Stimulated activated naive CD8-positive, alpha-beta T cell treated with anti-CD3 and anti-CD28 coated beads, Interleukin-15, amount 100 ng/mL, for 72 hours (primary cell): ENCODE results near the gene FTCD.

ENCODE experiments used
- ATAC-seq: fragments of 150-1000 bp; cut with Tn5 transposase; 2 replicates; pipeline ENCODE4 v1.10.0; 2021; ENCODE audit warnings: mild to moderate bottlenecking, moderate library complexity
- DNase-seq, 2 donors: peaks; one replicate each; pipeline ENCODE4 v3.0.0; 2021 to 2022
- H3K27ac Mint-ChIP-seq, 2 donors: one replicate each; pipeline ENCODE4 v1.8.0; 2022; ENCODE audit warnings: mild to moderate bottlenecking in 2 of 2, mixed read lengths in 2 of 2, moderate library complexity in 2 of 2
- H3K27me3 Mint-ChIP-seq: one replicate; pipeline ENCODE4 v1.8.0; 2022; ENCODE audit warnings: mixed read lengths
- H3K4me1 Mint-ChIP-seq: one replicate; pipeline ENCODE4 v1.8.0; 2022; ENCODE audit warnings: mild to moderate bottlenecking, mixed read lengths
- H3K4me3 Mint-ChIP-seq, 2 donors: one replicate each; pipeline ENCODE4 v1.8.0; 2022; ENCODE audit warnings: mild to moderate bottlenecking in 2 of 2, mixed read lengths in 2 of 2, moderate library complexity in 1 of 2
- H3K9me3 Mint-ChIP-seq, 2 donors: one replicate each; pipeline ENCODE4 v1.8.0; 2022; ENCODE audit warnings: mixed read lengths in 2 of 2

The FTCD gene

DNA sequence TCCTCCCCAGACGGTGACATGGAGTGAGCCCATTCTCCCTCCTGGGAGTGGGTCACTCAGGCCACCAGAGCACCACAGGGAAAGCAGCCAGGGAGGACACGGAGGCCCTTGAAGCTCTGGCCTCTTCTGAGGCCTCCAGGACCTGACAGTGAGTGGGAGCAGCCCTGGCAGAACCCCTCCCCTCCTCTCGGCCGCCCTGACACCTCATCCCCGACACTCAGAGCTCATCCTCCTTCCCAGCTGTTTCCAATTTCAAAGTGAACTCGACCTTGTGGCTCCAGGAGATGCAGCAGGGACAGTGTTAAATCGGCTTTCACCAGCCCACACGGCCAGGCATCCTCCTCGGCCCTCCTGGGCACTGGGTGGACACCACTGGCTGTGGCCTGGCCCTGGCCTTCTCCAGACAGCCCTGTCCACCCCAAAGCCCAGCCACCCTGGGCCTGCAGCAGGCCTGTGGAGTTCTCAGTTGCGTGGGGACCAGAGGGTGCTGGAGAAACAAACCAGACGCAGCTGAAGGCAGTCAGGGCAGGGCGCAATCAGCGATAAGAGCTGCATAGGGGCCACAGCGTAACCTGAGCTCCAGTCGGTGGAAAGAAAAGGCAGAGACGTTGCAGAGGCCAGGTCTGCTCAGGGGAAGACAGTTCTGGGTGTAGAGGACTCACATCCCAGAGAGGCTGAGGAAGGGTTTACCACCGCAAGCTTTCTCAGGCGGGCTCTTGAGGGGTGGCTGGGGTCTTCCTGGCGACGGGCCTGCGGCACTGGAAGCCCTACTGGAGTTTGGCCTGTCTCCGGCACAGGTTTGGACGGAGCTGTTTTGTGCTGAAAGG, 27.1 kb downstream of the FTCD start:
- no peaks in the 10 kb centered on the region for H3K4me1 Mint-ChIP-seq
- DNase-seq: no peak
- no peaks in the 10 kb centered on the region for H3K27me3 Mint-ChIP-seq
- H3K27ac Mint-ChIP-seq: no peak overlapping the region
- no peak for ATAC-seq
- peaks cover 0 to 9% of the 10 kb centered on the region in 2 donors for H3K9me3 Mint-ChIP-seq
- H3K4me3 Mint-ChIP-seq: no peak overlapping the region

GRCh38 chr21:46127239-46128105, 27.9 kb downstream of the FTCD start:
- no peaks in the 10 kb centered on the region for H3K27me3 Mint-ChIP-seq
- no peak overlapping the region for H3K27ac Mint-ChIP-seq
- H3K4me3 Mint-ChIP-seq: no peak overlapping the region
- H3K4me1 Mint-ChIP-seq: no peaks in the 10 kb centered on the region
- ATAC-seq (no peak), DNase-seq (no peak)
- peaks cover 0 to 10% of the 10 kb centered on the region in 2 donors for H3K9me3 Mint-ChIP-seq

DNA sequence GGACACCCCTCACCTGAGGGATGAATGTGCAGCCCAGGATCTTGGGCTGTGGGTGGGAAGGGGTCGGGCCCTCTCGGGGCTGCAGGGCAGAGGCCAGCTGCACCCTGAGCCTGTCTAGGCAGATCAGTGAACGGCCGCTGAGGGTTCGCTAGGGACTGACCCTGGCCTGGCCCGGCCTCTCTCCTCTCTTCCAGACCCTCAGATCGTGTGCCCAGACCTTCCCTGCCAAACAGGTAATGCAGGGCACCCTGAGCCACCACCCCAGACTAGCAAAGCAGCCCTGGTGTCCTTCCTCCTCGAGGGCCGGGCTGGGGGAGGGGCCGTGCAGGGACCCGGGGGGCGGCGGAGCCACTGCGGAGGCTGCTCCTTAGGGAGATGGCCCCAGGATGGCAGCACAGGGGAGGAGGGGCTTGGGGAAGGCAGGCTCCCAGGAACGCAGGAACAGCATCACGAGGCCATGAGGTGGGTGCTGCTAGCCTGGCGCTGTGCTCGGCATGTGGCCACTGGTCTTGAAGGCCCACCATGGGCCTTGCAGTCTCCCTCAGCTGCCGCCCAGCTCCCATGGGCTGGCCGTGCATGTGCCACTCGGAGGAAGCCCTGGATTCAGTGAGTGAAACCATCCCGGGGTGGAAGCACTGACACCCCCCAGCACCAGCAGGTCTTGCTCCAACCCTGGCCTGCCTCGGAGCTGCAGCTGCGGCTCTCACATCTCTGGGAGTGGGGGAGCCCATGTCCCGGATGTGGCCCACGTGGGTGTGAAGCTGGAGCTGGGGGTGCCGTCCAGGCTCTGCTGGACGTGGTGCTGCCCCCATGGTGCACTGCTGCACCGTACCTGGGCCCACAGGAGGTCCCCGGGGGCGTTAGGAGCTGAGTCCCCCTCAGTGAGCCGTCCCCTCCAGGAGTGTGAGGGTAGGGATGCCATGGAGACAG, 28.8 kb downstream of the FTCD start:
- Mint-ChIP-seq H3K4me3 (no peak overlapping the region), H3K27ac (no peak overlapping the region), H3K9me3 (peaks cover 0 to 10% of the 10 kb centered on the region in 2 donors), H3K27me3 (no peaks in the 10 kb centered on the region), H3K4me1 (no peaks in the 10 kb centered on the region)
- DNase-seq (peak in 1 of 2 donors; percentile 7), ATAC-seq (no peak)

GRCh38 chr21:46125846-46126301, 29.5 kb downstream of the FTCD start:
- Mint-ChIP-seq H3K27ac (no peak overlapping the region), H3K9me3 (peaks cover 0 to 10% of the 10 kb centered on the region in 2 donors), H3K4me1 (no peaks in the 10 kb centered on the region), H3K27me3 (no peaks in the 10 kb centered on the region), H3K4me3 (no peak overlapping the region)
- ATAC-seq (no peak), DNase-seq (peak in 1 of 2 donors; percentile 9)

DNA sequence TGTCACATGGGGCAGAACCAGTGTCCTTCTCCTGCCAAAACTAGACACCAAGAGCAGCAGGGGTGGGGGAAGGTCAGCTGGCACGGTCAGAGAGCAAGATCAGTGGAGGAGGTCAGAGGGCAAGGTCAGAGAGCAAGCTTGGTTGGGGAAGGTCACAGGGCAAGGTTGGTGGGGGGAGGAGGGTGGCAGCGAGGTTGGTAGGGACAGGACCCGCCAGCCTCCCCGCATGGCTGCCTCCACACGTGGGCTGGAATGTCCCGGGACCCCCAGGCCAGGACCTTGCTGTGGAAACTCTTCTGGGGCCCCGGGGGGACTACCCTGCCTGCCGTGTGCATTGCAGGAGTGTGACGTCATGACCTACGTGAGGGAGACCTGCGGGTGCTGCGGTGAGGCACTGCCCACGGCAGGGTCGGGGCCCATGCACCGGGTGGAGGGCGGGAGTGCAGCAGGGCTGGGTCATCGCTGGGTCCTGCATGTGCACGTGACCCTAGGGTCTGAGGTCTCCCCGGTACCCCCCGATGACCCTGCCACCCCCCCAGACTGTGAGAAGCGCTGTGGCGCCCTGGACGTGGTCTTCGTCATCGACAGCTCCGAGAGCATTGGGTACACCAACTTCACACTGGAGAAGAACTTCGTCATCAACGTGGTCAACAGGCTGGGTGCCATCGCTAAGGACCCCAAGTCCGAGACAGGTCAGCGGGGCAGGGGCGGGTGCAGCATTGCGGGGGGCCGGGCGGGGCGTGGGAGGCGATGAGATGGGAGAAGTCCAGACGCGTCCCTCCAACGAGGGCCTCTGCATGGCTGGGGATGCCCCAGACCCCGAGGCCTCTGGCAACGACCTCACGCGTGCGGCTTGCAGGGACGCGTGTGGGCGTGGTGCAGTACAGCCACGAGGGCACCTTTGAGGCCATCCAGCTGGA, 30.2 kb downstream of the FTCD start:
- DNase-seq: peak in 1 of 2 donors; percentile 6
- H3K4me1 Mint-ChIP-seq: no peaks in the 10 kb centered on the region

DNA sequence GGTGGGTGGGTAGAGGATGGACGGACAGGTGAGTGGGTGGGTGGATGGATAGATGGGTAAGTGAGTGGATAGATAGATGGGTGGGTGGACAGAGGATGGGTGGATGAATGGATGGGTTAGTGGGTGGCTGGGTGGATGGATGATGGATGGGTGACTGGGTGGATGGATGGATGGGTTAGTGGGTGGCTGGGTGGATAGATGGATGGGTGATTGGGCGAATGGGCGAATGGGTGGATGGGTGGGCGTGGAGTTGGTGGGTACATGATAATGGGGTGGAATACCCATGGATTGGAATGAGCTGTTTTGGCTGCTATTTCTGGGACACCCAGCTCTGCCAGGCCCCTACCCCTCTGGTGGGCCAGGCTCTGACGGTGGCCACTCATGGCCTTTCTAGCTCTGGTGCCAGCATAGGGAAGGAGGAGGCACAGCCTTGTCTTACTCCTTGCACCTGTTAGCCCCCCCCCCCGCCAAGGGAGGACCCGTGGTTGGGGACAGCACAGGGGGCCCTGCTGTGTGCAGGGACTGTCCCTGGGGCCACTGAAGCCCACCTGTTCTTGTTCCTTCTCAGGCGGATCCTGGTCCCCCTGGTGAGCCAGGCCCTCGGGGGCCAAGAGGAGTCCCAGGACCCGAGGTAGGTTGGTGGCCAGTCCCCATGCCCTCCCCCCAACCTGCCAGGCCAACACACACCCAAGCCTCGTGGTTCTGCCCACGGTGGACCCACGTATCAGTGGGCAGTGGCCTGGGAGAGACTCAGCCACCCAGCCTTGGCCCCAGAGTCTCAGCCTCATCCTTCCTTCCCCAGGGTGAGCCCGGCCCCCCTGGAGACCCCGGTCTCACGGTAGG, 31.1 kb downstream of the FTCD start:
- Mint-ChIP-seq H3K27me3 (no peaks in the 10 kb centered on the region), H3K4me1 (no peaks in the 10 kb centered on the region), H3K27ac (peak overlapping the region in 1 of 2 donors; percentile 94), H3K4me3 (no peak overlapping the region), H3K9me3 (peaks cover 0 to 10% of the 10 kb centered on the region in 2 donors)
- ATAC-seq: no peak
- peak in 1 of 2 donors; percentile 4 for DNase-seq

More for the DNA sequence above, 30.2 kb downstream of the FTCD start:
- peaks cover 0 to 10% of the 10 kb centered on the region in 2 donors for H3K9me3 Mint-ChIP-seq
- no peak overlapping the region for H3K4me3 Mint-ChIP-seq
- H3K27ac Mint-ChIP-seq: peak overlapping the region in 1 of 2 donors; percentile 94
- H3K27me3 Mint-ChIP-seq: no peaks in the 10 kb centered on the region
- ATAC-seq: no peak

DNA sequence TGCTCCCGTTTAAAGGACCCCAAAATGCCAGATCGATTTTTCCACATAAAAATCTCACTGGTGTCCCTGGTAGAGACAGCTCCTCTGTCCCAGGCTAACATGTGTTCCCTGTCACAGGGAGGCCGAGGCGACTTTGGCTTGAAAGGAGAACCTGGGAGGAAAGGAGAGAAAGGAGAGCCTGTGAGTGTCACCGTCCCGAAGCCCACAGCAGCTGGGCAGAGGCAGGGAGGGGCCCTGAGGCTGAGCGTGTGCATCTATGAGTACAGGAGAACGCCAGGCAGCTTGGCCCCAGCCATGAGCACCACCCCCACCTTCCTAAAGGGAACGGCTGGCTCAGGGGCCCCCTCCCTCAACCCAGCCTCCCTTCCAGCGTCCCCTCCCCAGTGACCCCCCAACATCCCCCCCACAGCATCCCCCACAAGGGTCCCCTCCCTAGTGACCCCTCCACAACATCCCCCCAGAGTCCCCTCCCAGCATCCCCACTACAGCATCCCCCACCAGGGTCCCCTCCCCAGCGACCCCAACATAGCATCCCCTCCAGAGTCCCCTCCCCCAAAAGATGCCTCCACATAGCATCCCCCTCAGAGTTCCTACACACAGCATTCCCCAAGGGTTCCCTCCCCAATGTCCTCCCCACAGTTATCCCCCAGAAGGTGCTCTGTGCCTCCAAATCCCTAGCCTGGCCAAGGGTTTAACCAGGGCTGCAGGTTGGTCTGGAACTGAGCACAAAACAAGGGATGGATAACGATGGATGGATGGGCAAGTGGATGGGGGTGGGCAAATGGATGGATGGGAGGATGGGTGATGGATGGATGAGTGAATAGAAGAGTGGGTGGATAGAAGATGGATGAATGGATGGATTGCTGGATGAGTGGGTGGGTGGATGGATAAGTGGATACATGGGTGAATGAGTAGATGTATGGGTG, 32.4 kb downstream of the FTCD start:
- Mint-ChIP-seq H3K4me3 (no peak overlapping the region), H3K27ac (peak overlapping the region in 1 of 2 donors; percentile 49), H3K27me3 (no peaks in the 10 kb centered on the region), H3K4me1 (no peaks in the 10 kb centered on the region), H3K9me3 (peaks cover 0 to 10% of the 10 kb centered on the region in 2 donors)
- ATAC-seq (no peak), DNase-seq (peak in 1 of 2 donors; percentile 2)

GRCh38 chr21:46122237-46122671, 33.1 kb downstream of the FTCD start:
- peaks cover 0 to 10% of the 10 kb centered on the region in 2 donors for H3K9me3 Mint-ChIP-seq
- no peak overlapping the region for H3K4me3 Mint-ChIP-seq
- no peak overlapping the region for H3K27ac Mint-ChIP-seq
- no peaks in the 10 kb centered on the region for H3K4me1 Mint-ChIP-seq
- no peak for DNase-seq
- ATAC-seq: no peak
- no peaks in the 10 kb centered on the region for H3K27me3 Mint-ChIP-seq

DNA sequence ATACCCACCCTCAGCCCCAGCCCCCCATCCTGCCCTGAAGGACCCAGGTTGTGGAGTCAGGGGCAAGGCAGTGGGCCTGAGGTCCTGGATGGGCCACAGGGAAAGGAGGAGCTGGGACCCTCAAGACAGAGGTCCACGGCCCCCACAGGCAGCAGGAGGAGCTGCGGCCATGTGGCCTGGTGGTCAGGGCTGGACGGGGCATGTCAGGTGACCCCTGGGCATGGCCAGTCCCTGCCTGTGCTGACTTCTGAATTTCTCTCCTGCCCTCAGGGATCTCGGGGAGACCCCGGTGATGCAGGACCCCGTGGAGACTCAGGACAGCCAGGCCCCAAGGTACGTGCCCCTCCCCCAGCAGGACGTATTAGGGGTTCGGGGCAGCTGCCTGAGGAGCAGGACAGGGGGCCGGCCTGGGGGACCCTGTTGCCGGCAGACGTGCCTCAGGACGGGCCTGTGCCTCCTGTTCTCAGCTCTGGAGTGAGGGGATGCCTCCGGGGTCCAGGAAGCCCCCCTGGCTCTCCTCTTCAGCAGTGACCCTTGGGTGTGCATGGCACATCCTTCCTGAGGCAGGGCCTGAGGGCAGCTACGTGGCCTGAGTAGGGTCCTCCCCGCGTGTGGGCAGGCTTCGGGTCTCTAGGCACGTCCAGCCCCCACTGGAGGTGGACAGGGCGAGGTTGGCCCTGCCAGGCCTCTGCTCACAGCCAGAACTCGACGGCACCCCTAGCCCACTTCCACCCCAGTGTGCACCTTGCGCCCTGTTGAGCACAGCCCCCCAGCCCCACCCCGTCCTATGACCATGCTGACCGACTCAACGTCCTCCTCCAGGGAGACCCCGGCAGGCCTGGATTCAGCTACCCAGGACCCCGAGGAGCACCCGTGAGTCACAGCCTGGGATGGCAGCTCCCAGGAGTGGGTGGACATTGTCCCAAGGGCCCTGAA, 33.8 kb downstream of the FTCD start:
- H3K4me1 Mint-ChIP-seq: no peaks in the 10 kb centered on the region
- ATAC-seq: no peak
- no peaks in the 10 kb centered on the region for H3K27me3 Mint-ChIP-seq
- peaks cover 0 to 10% of the 10 kb centered on the region in 2 donors for H3K9me3 Mint-ChIP-seq
- peak in 1 of 2 donors; percentile 6 for DNase-seq
- H3K4me3 Mint-ChIP-seq: no peak overlapping the region
- H3K27ac Mint-ChIP-seq: peak overlapping the region in 1 of 2 donors; percentile 54

DNA sequence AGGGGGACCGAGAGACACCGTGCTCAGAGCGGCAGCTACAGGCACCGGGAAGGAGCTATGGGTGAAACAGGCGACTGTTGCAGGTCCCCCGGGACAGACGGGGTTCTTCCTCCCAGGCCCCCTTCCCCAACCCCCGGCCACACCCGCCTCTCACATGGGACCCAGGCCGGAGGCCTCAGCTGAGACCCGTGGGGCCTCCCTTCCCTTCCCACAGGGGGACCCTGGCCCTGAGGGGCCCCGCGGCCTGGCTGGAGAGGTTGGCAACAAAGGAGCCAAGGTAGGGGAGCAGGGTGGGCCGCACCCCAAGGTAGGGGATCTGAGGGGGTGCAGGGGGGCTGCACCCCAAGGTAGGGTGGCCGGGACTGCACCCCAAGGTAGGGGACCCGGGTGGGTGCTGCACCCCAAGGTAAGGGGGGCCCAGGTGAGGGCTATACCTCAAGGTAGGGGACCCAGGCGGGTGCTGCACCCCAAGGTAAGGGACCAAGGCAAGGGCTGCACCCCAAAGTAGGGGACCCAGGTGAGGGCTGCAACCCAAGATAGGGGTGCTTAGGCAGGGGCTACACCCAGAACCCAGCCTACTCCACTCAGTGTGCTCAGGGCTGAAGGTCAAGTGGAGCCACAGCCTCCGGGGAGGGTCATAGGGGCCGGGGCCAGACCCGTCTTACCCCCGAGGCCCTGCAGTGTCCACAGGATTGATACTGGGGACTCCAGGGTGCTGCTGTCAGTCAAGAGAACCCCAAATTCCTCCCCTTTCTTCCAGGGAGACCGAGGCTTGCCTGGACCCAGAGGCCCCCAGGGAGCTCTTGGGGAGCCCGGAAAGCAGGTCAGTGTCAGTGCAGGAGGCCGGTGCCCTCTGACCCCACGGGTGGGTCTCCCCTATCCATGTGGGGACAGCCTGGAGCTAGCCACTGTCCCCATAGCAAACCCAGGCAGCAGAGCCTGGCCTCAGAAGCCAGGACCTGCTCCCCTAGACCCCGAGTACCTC, 34.8 kb downstream of the FTCD start:
- H3K4me3 Mint-ChIP-seq: no peak overlapping the region
- H3K4me1 Mint-ChIP-seq: no peaks in the 10 kb centered on the region
- H3K27ac Mint-ChIP-seq: peak overlapping the region in 1 of 2 donors; percentile 27
- DNase-seq (peak in 1 of 2 donors; percentile 7), ATAC-seq (peak; percentile 45)
- peaks cover 0 to 10% of the 10 kb centered on the region in 2 donors for H3K9me3 Mint-ChIP-seq
- no peaks in the 10 kb centered on the region for H3K27me3 Mint-ChIP-seq
